HG03196 (cell line): ENCODE measurements around the gene DTYMK.
A peak's percentile ranks its signal among the peaks of the same experiment; 100 is the strongest.
"Not testable (repeated sequence)": the region's sequence is repeated elsewhere in the genome, so short reads cannot be mapped to it uniquely, and the experiment has no call there.

Experiments
- ATAC-seq: cut with Tn5 transposase; IDR thresholded peaks from one replicate; pipeline ENCODE4 v1.9.1; 2021; ENCODE audit not compliant: unreplicated experiment

The DTYMK gene, protein sequence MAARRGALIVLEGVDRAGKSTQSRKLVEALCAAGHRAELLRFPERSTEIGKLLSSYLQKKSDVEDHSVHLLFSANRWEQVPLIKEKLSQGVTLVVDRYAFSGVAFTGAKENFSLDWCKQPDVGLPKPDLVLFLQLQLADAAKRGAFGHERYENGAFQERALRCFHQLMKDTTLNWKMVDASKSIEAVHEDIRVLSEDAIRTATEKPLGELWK

DNA sequence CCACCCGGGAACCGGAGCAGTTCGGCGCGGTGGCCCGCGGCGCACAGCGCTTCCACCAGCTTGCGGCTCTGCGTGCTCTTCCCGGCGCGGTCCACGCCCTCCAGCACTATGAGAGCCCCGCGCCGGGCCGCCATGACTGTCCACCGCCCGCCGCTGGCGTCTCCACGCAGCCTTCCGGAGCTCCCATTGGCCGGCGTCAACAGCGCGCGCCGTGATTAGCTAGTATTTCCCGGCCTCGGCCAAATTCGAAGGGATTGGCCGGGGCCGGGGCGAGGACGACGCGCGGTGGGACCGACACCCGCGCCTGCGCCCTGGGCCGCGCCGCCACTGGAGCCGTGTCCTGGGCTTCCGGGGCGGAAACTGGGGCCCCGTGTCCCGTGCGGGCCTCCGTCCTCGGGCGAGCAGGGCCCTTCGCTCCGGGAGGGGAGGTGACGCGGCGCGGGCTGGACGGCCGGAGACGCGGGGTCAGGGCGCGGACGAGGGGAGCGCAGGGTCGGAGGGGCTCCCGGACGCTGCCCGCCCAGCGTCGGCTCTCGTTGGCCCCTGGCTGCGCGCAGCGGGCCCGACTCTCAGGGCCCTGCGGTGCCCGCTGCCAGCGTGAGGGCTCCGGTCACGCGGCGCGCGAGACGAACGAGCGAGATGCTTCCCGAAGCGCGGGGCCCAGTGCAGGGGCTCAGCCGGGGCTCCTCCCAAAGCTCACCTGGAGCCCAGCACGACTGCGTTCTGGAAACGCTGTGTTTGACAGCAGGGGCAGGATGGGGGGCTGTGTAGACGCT lies at the start of gene DTYMK:
TSS of gene DTYMK (minus strand) at position 166 of the 776 bp plus-strand sequence. CDS start at position 134, 32 bp downstream.
- peak; percentile 90 for ATAC-seq

GRCh38 chr2:241736111-241736510 lies 49.5 kb upstream of the DTYMK start:
- no peak for ATAC-seq

DNA sequence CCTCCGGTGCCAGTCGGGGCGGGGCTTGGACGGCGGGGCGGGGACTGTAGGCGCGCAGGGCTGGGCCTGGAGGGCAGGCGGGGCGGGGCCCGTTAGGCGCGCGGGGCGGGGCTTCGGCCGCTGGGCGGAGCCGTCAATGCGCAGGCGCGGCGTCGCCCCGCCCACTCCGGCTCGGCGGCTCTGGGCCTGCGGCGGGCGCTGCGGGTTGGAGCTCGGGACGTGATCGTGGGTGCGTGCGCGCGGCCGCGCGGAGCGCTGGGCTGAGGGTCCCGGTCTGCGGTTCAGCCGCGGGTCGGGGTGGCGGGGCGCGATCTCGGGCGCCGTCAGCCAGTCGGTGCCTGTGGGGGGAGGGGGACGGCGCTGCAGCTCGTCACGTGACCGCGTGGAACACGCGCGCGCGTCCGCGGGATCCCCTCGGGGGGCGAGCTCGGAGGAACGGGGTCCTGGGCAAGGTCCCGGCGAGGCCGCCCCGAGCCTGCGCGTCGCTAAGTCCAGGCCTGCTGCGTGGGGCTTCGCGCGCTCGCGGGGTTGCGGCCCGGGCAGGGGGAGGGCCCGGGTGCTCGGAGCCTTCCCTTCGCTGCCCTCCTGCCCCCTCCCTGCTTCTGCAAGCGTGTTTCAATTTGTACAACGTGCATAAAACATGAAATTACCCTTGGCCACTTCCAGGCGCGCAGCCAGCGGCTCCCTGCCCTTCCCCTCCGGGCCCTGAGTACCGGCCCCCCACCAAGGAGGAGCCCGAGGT lies 48.0 kb upstream of the DTYMK start, which contains the start of gene D2HGDH:
TSS of gene D2HGDH (plus strand) at position 164 of the 742 bp plus-strand sequence. CDS start 595 bp downstream, outside the sequence.
- peak; percentile 76 for ATAC-seq

GRCh38 chr2:241734208-241734466 lies 47.5 kb upstream of the DTYMK start:
- peak; percentile 24 for ATAC-seq

DNA sequence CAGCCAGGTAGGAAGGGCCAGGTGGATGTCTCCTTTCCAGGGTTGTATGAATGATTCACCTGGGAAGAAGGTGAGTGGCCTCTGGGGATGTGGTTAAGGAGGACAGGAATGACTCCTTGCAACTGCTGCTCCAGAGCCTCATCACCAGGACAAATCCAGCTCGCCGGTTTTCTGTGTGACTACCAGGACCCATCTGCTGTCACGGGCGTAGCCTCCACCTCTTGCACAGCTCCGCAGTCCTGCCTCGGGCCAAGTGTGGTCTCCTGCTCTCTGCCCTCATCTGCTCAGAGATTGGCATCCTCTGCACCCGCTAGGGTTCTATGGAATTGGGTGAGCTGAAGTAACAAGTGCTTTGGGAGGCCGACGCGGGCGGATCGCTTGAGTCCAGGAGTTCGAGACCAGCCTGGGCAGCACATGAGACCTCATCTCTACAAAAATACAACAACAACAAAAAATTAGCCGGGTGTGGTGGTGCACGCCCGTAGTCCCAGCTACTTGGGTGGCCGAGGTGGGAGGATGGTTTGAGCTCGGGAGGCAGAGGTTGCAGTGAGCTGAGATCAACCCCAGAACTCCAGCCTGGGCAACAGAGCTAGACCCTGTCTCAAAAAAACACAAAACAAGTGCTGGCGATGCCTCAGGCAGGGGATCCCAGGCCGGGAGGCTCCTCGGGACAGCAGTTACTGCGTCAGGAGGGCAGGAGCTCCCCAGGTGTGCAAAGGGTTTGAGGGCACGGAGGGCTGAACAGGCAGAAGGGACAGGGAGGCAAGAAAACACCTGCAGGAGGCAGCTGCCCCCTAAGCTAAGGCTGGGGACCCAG lies 47.0 kb upstream of the DTYMK start:
- no peak for ATAC-seq

DNA sequence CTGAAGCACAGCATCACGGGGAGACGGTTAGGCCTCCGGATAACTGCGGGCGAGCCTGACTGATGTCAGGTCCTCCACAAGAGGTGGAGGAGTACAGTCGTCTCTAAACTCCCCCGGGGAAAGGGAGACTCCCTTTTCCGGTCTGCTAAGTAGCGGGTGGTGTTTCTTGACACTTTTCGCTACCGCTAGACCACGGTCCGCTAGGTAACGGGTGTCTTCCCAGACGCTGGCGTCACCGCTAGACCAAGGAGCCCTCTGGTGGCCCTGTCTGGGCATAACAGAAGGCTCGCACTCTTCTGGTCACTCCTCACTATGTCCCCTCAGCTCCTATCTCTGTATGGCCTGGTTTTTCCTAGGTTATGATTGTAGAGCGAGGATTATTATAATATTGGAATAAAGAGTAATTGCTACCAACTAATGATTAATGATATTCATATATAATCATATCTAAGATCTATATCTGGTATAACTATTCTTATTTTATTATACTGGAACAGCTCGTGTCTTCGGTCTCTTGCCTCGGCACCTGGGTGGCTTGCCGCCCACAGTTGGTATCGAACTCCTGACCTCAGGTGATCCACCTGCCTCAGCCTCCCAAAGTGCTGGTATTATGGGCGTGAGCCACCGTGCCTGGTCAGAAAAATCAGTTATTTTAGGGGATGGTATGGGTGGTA lies 46.0 kb upstream of the DTYMK start:
- not testable (repeated sequence) for ATAC-seq

- ATAC-seq: no peak
These were observed 44.2 kb upstream of the DTYMK start for GRCh38 chr2:241730671-241731293.

GRCh38 chr2:241729868-241730267 lies 43.3 kb upstream of the DTYMK start:
- ATAC-seq: no peak

- ATAC-seq: no peak
These were observed 42.0 kb upstream of the DTYMK start for GRCh38 chr2:241728627-241729026.

GRCh38 chr2:241728000-241728399 lies 41.4 kb upstream of the DTYMK start:
- no peak for ATAC-seq

DNA sequence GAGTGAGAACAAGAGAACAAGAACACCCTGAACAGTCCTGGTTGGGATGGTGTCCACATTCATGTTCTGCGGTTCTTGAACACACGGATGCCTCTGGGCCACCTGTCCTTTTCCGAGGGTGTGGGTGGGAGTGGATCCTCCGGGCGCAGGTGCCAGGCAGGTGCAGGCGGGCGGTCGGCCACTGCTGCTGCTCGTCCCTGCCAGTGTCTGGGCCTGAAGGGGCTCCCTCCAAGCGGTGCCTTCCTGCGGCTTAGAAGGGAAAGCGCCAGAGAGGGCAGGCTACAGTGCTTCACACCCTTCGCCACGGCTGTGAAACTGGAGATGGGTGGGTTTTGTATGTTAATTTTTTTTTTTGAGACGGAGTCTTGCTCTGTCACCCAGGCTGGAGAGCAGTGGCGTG lies 39.8 kb upstream of the DTYMK start:
- ATAC-seq: no peak

- no peak for ATAC-seq
These were observed 38.6 kb upstream of the DTYMK start for GRCh38 chr2:241724975-241725870.

DNA sequence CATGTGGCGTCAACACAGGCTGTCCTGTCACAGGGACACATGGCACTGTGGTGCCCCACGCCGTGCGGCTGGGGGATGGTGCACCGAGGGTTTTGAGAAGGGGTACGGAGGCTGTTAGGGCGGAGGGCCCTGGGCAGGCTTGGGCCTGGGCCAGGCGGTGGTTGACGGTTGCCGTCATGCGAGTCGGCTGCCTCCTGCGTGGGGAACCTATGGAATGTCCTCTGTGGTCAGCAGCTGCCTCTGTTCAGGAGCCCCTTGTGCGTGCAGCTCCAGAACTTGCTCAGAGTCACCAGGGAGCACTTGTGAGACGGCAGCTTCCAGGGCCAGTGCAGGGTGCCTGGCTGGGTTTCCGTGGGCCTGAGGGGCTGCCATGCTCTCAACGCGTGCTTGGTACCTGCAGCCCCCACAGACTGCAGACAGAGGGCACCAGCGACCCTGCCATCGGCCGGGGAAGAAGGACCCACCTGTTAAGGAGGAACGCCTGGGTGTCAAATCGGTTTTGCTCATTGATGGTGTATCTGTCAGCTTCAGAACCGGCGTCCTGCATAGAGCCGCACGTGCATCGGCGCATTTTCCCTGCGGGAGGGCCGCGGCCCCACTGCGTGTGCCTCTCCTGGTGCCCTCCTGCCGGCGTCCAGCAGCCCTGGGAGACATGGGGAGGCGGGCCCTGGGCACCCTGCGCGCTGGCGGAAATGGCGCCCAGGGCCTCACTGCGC lies 37.8 kb upstream of the DTYMK start:
- ATAC-seq: no peak

GRCh38 chr2:241722896-241723454 lies 36.4 kb upstream of the DTYMK start:
- no peak for ATAC-seq

DNA sequence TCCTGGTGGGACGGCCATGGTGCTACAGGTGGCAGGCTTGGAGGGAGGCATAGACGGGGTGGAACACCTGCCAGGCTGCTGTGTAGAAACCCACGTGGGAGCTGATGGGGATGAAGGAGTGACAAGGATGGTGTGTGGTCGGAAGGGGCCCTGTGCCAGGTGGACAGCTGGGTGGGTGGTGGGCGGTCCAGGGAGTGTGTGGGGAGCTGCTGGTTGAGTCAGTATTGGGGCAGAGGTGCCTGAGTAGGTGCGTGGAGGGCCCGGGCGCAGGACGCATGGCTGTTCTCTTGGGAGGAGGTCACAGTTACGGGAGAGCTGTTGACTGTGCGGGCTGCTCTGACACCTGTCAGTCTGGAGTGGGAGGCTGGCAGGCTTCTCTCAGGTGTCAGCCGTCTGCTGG lies 35.2 kb upstream of the DTYMK start:
- ATAC-seq: no peak

DNA sequence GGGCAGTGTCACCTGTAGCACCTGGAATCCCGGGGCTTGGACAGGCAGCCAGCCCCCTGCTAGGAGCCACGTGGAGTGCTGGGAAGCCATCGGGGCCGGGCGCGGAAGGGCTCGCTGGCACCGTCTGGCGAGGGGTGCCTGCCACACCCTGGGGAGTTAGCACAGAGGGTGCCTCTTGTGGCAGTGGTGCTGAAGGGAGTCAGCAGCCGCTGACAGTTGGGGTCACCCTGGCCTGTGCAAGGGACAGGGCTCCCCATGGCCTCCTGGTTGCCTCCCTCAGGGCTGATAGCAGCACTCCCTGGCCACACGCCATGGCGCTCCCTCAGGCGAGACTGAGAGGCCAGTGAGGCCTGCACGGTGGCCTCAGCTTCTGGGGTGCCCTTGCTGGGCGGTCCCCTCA lies 33.9 kb upstream of the DTYMK start:
- no peak for ATAC-seq

DNA sequence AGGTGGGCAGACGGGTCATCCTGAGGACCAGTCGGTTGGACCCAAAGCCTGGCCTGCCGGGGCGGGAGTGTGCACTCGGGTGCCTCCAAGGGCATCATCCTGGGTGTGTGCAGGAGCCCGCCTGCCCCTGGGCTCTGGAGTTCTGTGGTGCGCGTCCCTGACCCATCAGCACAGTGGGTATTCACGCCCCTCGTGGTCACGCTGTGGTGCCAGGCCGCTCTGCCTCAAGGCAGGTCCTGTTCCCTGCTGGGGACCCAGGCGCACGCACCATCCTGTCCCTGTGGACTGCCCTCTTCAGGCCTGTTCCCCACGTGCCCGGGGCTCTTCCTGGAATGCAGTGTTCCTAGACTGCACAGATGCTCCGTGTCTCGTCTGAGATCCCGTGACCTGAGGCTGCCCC lies 33.5 kb upstream of the DTYMK start:
- no peak for ATAC-seq

GRCh38 chr2:241719093-241719492 lies 32.5 kb upstream of the DTYMK start:
- ATAC-seq: no peak
